NCI-H748 treated with DMSO at 0.1 percent for 48 hours (cell line): Measurements from ENCODE around the gene DTX2.
"Not testable (repeated sequence)": the region's sequence is repeated elsewhere in the genome, so short reads cannot be mapped to it uniquely, and the experiment has no call there.

ENCODE experiments used
- DNase-seq: peaks from one replicate; lab custom pipeline; 2025; lab: John Stamatoyannopoulos, UW

Gene DTX2

DNA sequence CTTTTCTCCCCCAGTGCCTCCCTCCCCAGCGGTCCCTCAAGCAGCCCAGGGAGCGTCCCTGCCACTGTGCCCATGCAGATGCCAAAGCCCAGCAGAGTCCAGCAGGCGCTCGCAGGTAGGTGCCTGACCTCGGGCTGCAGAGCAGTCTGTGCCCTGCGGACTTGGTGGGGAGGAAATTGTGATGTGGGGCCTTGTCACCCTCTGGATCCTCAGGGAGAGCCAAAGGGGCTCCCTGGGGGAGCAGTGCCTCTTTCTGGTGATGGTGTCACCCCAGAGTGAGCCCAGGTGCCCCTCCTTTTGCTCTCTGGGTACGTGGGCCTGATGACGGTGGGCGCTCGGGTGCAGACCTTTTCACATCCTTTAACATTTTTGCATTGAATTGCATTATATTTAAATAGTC, 30.6 kb downstream of the DTX2 start:
- DNase-seq, result not testable (repeated sequence)

DNA sequence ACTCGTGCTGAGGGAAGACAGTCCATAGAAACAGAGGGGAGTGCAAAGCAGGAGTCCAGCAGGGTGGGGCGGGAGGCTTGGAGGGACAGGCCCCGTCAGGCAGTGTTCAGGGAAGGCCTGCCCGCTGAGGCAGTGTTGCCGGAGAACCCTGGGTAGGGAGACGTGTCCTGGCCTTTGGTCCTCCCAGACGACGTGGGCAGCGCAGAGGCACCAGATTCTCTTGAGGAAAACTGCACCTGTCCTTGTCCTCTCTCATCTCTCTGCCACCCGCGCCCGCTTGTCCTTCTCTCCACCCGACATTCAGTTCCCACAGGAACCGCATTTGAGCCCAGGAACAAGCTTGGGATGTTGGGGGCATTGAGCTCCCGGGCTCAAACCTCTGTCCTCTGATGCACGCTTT, 34.2 kb downstream of the DTX2 start:
- not testable (repeated sequence) for DNase-seq

DNA sequence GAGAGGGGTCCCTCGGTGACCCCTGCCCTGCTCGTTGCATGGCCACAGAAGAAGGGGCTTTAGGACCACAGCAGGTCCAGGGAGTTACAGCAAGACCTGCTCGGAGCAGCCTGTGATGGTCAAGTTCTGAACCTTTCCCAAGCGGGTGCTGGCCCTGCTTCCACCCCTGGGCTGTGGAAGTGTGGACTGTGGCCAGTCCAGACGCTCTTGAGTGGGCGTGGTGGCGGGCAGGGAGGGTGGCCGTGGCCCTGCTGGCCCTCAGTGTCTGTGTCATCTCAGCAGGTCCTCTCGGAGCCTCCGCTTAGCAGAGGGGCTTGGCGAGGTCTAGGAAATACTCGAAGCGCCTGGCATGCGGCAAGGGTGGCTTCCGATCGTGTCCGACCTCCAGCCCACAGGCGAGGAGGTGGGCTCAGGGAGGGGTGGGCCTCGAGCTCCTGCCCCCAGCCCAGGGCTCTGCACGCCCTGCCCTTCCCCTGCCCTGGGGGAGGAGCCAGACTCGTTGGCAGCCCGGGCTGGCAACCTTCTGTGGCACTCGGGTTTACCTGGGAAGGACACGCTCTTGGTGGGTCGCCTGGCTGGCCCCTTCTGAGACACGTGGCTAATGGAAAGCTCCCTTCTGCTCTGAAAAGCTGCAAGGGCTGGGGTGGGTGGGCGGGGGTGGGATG, 36.5 kb downstream of the DTX2 start:
- DNase-seq, result not testable (repeated sequence)

DNA sequence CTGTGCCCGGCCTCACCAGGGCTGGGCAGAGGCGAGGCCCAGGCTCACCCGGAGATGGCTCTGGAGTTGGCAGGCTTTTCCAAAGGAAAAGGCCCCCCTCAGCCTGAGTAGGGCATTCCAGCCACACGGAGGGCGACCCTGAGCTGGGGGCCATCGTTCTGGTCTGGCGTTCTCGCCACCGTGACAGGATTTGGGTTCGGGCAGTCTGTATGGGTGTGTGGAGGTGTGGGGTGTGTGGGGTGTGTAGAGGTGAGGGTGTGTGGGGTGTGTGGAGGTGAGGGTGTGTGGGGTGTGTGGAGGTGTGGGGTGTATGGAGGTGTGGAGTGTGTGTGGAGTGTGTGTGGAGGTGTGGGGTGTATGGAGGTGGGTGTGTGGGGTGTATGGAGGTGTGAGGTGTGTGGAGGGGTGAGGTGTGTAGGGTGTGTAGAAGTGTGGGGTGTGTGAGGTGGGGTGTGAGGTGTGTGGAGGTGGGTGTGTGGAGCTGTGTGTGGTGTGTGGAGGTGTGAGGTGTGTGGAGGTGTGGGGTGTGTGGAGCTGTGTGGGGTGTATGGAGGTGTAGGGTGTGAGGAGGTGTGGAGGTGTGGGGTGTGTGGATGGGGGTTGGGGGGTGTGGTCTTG, 37.2 kb downstream of the DTX2 start:
- not testable (repeated sequence) for DNase-seq

DNA sequence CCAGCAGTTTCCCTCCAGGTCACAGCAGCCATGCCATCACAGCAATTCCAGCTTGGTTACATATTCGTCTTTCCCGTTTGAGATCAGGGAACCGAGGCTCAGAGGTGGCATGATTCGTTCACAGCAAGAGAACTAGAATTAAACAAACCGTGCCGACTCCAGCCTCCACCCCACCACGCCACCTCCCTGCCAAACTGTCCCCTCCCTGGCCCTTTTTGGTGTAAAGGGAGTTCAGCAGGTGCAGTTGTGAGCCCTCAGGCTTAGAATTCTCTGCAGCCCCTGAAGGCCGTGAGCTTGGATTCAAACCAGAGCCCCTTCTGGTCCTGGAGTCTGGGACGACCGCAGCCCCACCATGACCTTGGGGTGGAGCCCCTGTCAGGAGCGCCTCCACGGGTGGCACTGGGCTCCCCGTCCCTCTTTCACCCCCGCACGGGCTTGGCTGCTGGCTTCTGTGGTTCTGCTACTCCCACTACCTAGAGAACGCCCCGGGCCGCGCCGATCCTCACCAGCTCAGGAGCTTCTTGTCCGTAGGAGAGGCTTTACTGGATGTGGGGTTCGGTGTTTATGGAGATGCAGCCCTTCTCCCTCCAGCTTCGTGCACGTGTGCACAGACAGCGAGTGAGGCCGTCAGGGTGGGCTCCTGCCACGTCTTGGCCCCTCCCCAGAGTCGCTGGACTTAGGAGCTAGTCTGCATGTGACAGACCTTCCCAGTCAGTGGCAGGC, 37.9 kb downstream of the DTX2 start:
- not testable (repeated sequence) for DNase-seq

DNA sequence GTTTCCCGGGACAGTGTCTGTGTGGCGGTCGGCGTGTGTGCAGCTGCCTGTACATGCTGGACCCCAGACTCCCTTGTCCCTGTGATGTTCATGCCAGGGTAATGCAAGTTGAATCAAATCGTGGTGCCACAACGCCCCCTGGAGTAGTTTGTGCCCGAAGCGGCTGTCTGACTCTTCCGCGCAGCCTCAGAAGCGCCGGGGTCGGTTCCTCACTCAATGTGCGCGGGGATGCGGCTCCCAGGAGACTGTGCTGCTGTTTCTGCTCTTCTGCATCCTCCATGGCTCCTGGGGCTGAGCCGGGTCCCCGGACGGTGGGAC, 38.4 kb downstream of the DTX2 start:
- DNase-seq, result not testable (repeated sequence)

DNA sequence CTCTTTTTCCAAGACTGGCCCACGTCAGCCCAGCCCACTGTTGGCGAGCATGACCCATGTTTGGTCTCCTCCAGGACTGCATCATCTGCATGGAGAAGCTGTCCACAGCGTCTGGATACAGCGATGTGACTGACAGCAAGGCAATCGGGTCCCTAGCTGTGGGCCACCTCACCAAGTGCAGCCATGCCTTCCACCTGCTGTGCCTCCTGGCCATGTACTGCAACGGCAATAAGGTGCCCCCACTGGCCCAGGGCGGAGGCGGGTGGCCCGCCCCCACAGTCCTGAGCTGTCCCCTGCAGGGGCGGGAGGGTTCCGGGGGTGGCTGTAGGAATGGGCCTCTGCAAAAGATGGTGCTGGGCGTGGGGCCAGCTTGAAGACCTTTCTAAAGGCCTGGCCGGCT, 40.7 kb downstream of the DTX2 start:
- not testable (repeated sequence) for DNase-seq

DNA sequence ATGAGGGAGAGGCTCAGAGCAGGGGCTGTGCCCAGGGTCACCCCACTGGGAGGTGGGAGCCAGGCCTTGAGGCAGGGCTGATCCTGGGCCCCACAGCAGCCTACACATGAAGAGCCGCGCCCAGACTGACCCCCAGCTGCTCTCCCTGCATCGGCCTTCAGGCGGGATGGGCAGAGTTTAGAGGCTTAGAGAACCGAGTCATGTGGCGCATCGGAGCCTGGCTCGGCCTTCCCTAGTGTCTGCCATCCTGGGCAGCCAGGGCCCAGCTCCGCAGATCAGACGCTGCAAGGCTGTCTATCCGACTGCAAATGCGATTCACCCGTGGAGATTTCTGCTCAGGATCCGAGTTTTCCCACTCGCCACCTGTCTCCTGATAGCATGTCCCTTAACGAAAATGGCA, 41.3 kb downstream of the DTX2 start:
- not testable (repeated sequence) for DNase-seq

DNA sequence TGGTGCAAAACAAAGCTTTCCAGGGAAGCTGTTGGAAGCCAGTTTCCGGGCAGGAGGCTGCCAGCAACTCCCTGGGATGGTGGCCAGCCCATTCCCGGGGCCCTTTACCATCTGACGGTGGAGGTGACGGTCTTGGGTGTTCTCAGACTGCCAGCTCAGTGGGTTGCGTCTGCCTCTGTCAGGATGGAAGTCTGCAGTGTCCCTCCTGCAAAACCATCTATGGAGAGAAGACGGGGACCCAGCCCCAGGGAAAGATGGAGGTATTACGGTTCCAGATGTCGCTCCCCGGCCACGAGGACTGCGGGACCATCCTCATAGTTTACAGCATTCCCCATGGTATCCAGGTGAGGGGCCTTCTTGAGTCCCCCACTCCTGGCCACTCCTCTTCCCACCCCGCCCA, 41.7 kb downstream of the DTX2 start:
- DNase-seq, result not testable (repeated sequence)

DNA sequence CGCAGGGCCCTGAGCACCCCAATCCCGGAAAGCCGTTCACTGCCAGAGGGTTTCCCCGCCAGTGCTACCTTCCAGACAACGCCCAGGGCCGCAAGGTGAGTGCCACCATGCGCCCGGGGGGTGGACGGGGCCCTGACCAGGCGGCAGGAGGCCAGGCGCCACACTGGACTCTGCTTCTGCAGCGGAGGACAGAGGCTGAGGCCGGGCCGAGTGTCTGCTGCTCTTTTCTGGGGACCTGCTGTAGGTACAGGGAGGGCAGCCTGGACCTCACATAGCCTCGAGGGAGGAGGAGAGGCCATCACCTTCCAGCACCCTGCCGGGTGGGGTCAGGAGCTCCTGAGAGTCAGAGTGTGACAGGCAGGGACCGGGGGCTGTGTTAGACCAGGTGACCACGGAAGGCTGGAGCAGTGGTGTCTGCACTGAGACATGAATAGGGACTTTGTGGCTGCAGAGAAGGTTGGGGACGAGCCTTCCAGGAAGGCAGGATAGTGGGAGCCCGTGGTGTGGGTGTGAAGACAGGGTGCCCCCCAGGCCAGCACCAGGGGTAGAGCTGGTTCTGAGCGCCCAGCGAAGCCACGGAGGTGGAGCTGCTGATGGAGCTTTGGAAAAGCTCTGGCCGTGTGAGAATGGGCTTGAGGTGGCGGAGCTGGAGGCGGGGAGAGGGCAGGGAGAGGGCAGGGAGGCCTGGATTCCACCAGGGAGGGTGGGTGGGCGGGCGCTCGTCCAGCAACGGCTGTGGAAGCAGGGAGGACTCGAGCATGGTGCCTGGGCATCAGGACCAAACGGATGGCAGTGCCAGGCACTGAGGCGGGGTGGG, 43.0 kb downstream of the DTX2 start:
- not testable (repeated sequence) for DNase-seq

DNA sequence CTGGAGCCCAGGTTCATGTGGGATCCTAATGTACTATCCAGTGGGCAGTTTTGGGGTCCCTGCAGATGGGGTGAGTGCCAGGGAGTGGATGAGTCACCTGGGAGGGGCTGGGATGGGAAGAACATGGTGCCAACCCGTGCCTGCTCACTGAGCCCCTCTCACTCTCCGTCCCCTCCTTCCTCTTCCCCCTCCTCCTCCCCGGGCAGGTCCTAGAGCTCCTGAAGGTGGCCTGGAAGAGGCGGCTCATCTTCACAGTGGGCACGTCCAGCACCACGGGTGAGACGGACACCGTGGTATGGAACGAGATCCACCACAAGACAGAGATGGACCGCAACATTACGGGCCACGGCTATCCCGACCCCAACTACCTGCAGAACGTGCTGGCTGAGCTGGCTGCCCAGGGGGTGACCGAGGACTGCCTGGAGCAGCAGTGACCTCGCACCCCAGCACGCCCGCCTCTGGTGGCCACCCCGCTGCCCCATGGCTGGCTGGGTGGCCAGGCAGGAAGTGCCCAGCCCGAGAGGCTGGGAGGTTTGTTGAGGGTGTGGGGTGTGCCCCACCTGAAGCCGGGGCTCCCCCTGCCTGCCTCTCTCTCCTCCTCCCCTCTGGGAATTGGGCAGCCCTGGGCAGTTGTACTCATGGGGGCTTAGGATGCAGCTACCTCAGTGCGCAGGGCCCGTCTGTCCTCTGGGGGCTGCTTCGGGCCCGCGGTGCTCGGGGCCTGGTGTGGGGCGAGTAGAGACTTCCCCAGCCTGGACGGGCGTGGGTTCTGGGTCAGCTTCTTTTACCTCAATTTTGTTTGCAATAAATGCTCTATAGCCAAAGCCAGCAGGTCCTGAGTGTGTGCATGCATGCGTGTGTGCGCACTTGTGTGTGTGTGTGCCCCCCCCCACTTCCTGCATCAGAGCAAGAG, 43.9 kb downstream of the DTX2 start:
- DNase-seq, result no peak

DNA sequence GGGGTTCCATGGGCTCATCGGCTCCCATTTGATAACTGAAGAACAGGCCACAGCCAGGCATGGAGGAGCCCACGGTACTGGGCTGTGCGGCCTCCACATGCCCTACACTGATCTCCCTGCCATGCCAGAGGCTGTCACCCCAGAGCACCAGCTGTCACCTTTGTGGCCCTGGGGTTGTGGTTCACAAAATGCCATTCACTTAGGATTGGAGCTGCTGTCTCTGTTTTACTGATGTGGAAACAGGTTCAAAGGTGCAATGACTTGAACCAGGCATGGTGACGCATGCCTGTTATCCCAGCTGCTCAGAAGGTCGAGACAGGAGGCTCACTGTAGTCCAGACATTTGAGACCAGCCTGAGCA, 44.6 kb downstream of the DTX2 start:
- no peak for DNase-seq

DNA sequence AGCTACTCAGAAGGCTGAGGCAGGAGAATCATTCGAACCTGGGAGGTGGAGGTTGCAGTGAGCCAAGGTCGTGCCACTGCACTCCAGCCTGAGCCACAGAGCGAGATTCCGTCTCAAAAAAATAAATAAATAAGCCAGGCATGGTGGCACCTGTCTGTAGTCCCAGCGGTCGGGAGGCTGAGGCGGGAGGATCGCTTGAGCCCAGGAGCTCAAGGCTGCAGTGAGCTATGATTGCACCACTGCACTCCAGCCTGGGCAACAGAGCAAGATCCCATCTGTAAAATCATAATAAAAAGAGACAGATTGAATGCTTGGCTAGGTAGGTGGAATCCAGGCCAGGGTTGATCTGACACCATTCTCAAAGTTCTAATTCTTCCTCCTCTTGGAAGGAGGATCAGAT, 45.1 kb downstream of the DTX2 start:
- DNase-seq, result not testable (repeated sequence)

DNA sequence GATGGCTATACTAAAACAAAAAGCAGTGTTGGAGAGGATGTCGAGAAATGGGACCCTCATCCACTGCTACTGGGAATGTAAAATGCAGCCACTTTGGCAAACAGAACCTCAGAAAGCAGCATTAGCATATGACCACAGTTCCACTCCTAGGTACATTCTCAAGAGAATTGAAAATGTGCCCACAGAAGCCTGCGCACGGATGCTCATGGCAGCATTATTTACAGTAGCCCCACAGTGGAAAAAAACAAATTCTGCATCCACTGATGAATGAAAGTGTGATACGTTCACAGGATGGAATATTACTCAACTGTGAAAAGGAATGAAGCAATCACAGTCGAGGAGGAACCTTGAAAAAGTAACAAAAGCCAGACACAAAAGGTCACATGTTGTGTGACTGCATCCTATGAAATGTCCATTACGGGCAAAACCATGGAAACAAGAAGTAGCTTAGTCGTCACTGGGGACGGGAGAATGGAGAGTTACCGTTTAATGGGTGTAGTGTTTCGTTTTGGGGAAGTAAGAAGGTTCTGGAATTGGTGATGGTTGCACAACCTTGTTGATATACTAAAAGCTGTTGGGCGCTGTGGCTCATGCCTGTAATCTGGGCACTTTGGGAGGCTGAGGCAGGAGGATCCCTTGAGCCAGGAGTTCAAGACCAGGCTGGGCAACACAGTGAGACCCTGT, 46.4 kb downstream of the DTX2 start:
- no peak for DNase-seq

DNA sequence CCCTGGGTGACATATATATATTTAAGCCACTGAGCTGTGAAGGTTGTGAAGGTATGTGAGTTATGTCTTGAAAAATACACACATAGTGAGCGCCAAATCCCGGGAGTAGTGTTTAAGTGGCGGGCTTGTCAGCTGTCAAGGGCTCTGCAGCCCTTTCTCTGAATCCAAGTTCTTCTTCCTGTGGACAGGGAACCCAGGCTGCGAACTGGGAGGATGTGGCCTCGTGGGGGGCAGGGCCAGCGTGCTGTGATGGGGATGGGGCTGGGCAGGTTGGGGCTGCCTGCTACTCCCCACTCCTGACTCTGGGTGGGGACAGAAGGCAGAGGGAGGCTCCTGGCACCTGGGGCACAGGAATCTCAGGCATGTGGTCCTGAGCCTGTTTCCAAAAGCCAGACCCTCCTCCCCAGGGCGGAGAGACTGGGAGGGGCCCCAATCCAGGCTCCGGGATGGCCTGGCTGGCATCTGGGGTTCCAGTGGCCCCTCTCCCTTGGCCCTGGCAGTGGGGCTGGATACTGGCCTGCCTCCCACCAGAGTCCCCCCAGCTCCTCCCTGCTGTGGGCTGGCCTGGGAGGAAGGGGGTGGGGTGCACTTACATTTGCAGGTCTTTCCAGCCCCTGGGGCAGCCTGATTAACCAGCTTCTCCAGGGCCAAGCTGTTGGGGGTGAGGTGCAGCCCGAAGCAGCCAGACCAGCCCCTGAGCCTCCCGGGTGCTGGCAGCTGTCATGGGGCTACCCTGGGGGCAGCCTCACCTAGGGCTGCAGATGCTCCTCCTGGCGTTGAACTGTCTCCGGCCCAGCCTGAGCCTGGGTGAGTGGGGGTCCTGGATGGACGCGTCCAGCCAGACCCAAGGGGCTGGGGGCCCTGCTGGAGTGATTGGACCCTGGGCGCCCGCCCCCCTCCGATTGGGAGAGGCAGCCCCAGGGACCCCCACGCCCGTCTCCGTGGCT, 48.7 kb downstream of the DTX2 start, which contains the start of gene UPK3B:
Gene UPK3B (plus strand): TSS at position 622 of the 947 bp plus-strand sequence. CDS start 101 bp downstream, at position 723.
- DNase-seq, result no peak

DNA sequence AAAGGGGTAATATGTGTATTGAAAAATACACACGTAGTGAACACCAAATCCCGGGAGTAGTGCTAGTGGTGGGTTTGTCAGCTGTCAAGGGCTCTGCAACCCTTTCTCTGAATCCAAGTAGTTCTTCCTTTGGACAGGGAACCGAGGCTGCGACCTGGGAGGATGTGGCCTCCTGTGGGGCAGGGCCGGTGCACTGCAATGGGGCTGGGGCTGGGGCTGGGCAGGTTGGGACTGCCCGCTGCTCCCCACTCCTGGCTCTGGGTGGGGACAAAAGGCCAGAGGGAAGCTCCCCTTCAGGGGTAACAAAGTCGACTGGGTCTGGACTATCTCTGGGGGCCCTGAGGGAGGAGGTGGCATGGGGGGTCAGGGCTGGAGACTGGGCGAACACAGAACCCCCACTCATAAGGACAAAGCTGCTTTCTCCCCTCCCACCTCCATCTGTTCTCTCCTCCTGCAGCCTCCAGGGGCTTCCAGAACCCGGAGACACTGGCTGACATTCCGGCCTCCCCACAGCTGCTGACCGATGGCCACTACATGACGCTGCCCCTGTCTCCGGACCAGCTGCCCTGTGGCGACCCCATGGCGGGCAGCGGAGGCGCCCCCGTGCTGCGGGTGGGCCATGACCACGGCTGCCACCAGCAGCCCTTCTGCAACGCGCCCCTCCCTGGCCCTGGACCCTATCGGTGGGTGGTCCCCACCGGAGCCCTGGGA, 49.8 kb downstream of the DTX2 start:
- not testable (repeated sequence) for DNase-seq

DNA sequence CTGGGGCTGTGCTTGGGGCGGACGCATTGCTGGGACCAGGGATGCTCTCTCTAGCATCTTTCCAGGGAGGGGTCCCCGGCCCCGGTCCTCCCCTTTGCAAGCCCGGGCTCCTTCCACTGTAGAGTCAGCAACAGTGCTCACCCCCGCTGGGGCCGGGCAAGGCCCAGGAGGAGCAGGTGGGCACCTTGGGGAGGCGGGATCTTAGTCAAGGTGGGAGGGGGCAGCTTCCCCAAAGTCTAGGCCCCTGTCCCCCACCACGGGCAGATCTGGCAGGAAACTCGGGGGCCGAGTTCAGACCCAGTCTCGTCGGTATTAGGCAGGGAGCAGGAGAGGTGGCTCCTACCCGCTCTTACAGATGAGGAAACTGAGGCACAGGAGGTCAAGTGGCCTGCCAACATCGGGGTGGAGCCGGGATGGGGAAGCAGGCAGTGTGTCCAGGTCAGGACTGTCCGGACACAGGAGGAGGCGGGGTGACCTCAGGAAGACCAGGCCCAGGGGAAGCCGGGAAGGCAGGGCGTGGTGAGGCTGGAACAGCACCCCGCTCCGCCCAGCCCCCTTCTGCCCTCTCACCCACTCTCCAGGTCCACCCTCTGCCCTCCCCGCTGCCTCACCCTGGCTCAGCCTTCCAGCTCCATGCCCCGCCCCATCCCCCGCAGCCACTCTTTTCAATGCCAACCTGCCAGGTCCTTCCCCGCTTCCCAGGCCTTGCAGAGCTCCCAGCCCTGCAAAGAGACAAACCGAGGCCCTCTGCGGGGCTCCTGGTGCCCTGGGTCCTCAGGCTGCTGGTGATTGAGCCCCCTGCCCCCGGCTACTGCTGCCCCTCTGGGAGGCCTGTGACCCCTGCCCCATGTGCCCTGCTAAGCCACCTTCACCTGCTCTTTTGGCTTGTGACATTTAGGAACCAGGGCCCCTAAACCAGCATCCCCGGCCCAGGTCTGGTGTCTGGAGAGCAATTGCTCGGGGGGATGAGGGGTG, 50.7 kb downstream of the DTX2 start:
- DNase-seq, result not testable (repeated sequence)
